B cell (primary cell): ENCODE data around the gene TP53BP2. TPM values are rescaled to one million over a fixed set of nuclear protein-coding genes. Genes with fewer than 3 reads are reported as not detected.

Experiments used
- ATAC-seq: fragments of 200-7000 bp; cut with Tn5 transposase; one replicate; pipeline ENCODE4 v1.10.0; 2021; ENCODE audit warnings: low read depth, mild to moderate bottlenecking, moderate number of reproducible peaks, moderate library complexity
- CTCF ChIA-PET: fragments of 350-600 bp; sonication (Branson Sonifier 250); formaldehyde crosslinking; loops from one replicate; lab custom pipeline; 2021; ENCODE audit warnings: antibody characterized with exemption, inconsistent platforms; lab: Charles Lee
- POLR2A ChIA-PET: fragments of 350-600 bp; sonication (Branson Sonifier 250); formaldehyde crosslinking; loops from one replicate; lab custom pipeline; 2021; ENCODE audit warnings: antibody characterized with exemption; lab: Charles Lee
- DNase-seq: peaks from one replicate; pipeline ENCODE4 v3.0.0; 2013
- H2AFZ ChIP-seq: 2 replicates; pipeline ENCODE4 v1.6.1; 2012; ENCODE audit warnings: mild to moderate bottlenecking, low read depth, low read length; ENCODE audit not compliant: insufficient read depth, poor library complexity, severe bottlenecking
- H3K27ac ChIP-seq, 2 donors: 1 replicate in 1 of 2; 2 replicates in 1 of 2; pipeline ENCODE4 v1.5.1; 2012 to 2013; ENCODE audit warnings: low read length in 2 of 2, mild to moderate bottlenecking in 2 of 2, moderate library complexity in 1 of 2
- H3K27me3 ChIP-seq, 4 experiments: fragments of 200-600 bp in 1 of 4; sonication (generic) in 1 of 4; replicated peaks in 1 of 4; 1 replicate in 2 of 4; 2 replicates in 2 of 4; pipeline versions ENCODE4 v1.6.1 to v1.7.0; 2013 to 2016; ENCODE audit warnings: low read length in 3 of 4, mild to moderate bottlenecking in 2 of 4, mixed read lengths in 1 of 4, moderate library complexity in 1 of 4; ENCODE audit not compliant: insufficient read depth in 4 of 4, control insufficient read depth in 3 of 4; ENCODE audit errors: control extremely low read depth in 1 of 4
- H3K36me3 ChIP-seq, 2 experiments: replicated peaks in 1 of 2; 1 replicate in 1 of 2; 2 replicates in 1 of 2; pipeline versions ENCODE4 v1.6.1 to v1.7.1; 2013; ENCODE audit warnings: low read length in 1 of 2; ENCODE audit not compliant: insufficient read depth in 2 of 2, control insufficient read depth in 1 of 2; ENCODE audit errors: control extremely low read depth in 1 of 2, extremely low read depth in 1 of 2
- H3K4me1 ChIP-seq, 2 donors: fragments of 200-600 bp in 1 of 2; sonication (generic) in 1 of 2; 1 replicate in 1 of 2; 2 replicates in 1 of 2; pipeline versions ENCODE4 v1.5.1 to v1.6.1; 2013 to 2017; ENCODE audit warnings: low read length in 2 of 2; ENCODE audit not compliant: control insufficient read depth in 2 of 2, insufficient read depth in 2 of 2
- H3K4me2 ChIP-seq: replicated peaks from 2 replicates; pipeline ENCODE3; 2012; ENCODE audit warnings: mild to moderate bottlenecking, low read depth, low read length; ENCODE audit not compliant: poor library complexity, severe bottlenecking
- H3K4me3 ChIP-seq, 5 experiments: fragments of 200-600 bp in 1 of 5; sonication (generic) in 1 of 5; 1 replicate in 3 of 5; 2 replicates in 2 of 5; pipeline versions ENCODE4 v1.5.1 to v1.7.0; 2011 to 2016; ENCODE audit warnings: low read length in 4 of 5, mild to moderate bottlenecking in 4 of 5, low read depth in 2 of 5, control low read depth in 1 of 5, moderate library complexity in 1 of 5; ENCODE audit not compliant: insufficient read depth in 1 of 5; ENCODE audit errors: control extremely low read depth in 1 of 5, extremely low read depth in 1 of 5
- H3K79me2 ChIP-seq: fragments of 200-600 bp; sonication (generic); one replicate; pipeline ENCODE4 v1.6.0; 2016; ENCODE audit warnings: low read length; ENCODE audit not compliant: control insufficient read depth, insufficient read depth
- H3K9ac ChIP-seq: fragments of 200-600 bp; sonication (generic); 2 replicates; pipeline ENCODE4 v1.6.1; 2017; ENCODE audit warnings: mild to moderate bottlenecking, low read length, moderate library complexity
- H3K9me3 ChIP-seq, 3 donors: one replicate each; pipeline versions ENCODE4 v1.6.1 to v1.7.1; 2013; ENCODE audit warnings: low read length in 2 of 3; ENCODE audit not compliant: control insufficient read depth in 2 of 3, insufficient read depth in 1 of 3; ENCODE audit errors: control extremely low read depth in 1 of 3
- H4K20me1 ChIP-seq: 2 replicates; pipeline ENCODE4 v1.6.0; 2012; ENCODE audit warnings: mild to moderate bottlenecking, low read length; ENCODE audit not compliant: insufficient read depth, control insufficient read depth, poor library complexity, severe bottlenecking
- H3K27ac Mint-ChIP-seq: one replicate; pipeline ENCODE4 v1.8.0; 2021; ENCODE audit warnings: mixed read lengths
- H3K27me3 Mint-ChIP-seq: one replicate; pipeline ENCODE4 v1.8.0; 2021; ENCODE audit warnings: mixed read lengths
- H3K4me1 Mint-ChIP-seq: one replicate; pipeline ENCODE4 v1.8.0; 2021; ENCODE audit warnings: mixed read lengths
- H3K4me3 Mint-ChIP-seq: one replicate; pipeline ENCODE4 v1.8.0; 2021; ENCODE audit warnings: mixed read lengths
- H3K9me3 Mint-ChIP-seq: one replicate; pipeline ENCODE4 v1.8.0; 2022; ENCODE audit warnings: mixed read lengths; ENCODE audit not compliant: insufficient read depth
- CTCF ChIP-seq: fragments of 200-600 bp; IDR thresholded peaks from one replicate; pipeline ENCODE4 v1.8.0; 2022; ENCODE audit warnings: antibody characterized with exemption, mild to moderate bottlenecking
- EZH2 ChIP-seq: IDR thresholded peaks from 2 replicates; pipeline ENCODE4 v1.6.1; 2012; ENCODE audit warnings: borderline replicate concordance, low read depth, mild to moderate bottlenecking, moderate library complexity, low read length; ENCODE audit not compliant: insufficient read depth, poor library complexity, severe bottlenecking
- WGBS: methylation state at CpG from one replicate; pipeline ENCODE4 v1.1.5; 2013; ENCODE audit warnings: missing lambda C conversion rate; ENCODE audit not compliant: insufficient coverage; 5-methylcytosine and 5-hydroxymethylcytosine counted together
- intact Hi-C: fragments of 100-400 bp; cut with micrococcal nuclease; formaldehyde crosslinking; loops from one replicate; pipeline ENCODE4 v1.10.0; 2022
- polyA plus RNA-seq: library from polyadenylated mRNA; depleted of rRNA; stranded (reverse); fragments of >200 nt; gene quantifications from 2 replicates; pipeline ENCODE4 v1.2.3, GENCODE V29; 2012
- total RNA-seq, 2 donors: library from RNA; stranded (reverse); fragments of 120-200 nt in 1 of 2; gene quantifications; 1 replicate in 1 of 2; 2 replicates in 1 of 2; pipeline versions ENCODE4 v1.2.3 to v1.2.4, GENCODE V29; 2013 to 2022

Gene TP53BP2
- total and polyA plus RNA-seq, 2 donors (not counting 1 experiment from before 2014, with no cell fraction given), result 10.8 to 40.0 TPM

- Mint-ChIP-seq H3K27ac (no peak overlapping the region), H3K27me3 (no peaks in the 10 kb centered on the region), H3K4me3 (no peak overlapping the region), H3K4me1 (peaks cover 6% of the 10 kb centered on the region), H3K9me3 (no peaks in the 10 kb centered on the region)
- intact Hi-C loops, result no loop called here
- ATAC-seq (no peak), DNase-seq (no peak)
- Histone ChIP-seq H3K4me1 (peaks cover 7 to 9% of the 10 kb centered on the region in 2 donors), H3K27ac (no peak overlapping the region), H3K79me2 (no peaks in the 10 kb centered on the region), H3K4me2 (no peak overlapping the region), H3K9me3 (peaks cover 0 to 4% (median 0%) of the 10 kb centered on the region in 3 donors), H3K36me3 (peaks cover 0 to 52% of the 10 kb centered on the region in 2 experiments), H3K9ac (no peak overlapping the region), H3K4me3 (no peak overlapping the region), H3K27me3 (peaks cover 0 to 5% (median 2%) of the 10 kb centered on the region in 4 experiments), H4K20me1 (no peaks in the 10 kb centered on the region), H2AFZ (no peak overlapping the region)
- ChIA-PET POLR2A (interaction anchor here (2.7 kb wide), 1 partner anchor 38 kb away, joined by 10 read pairs; the partner anchor contains the start of gene CAPN2), CTCF (interaction anchor here (0.9 to 9.7 kb wide), 11 partner anchors 10 to 584 kb away, joined by 3 to 148 read pairs (median 6); partner anchors contain the start of gene CAPN2)
- 83% methylated on average over 10 of the region's 13 CpGs for WGBS
- TF ChIP-seq EZH2 (no peak), CTCF (no peak)
Observed at GRCh38 chr1:223750730-223751570, 94.8 kb downstream of the TP53BP2 start.
